ENCODE data around the gene CHPT1. TPM values are rescaled to one million over a fixed set of nuclear protein-coding genes. Genes with fewer than 3 reads are reported as not detected.
A peak's percentile ranks its signal among the peaks of the same experiment; 100 is the strongest.

Gene CHPT1
- total and polyA plus RNA-seq, 2 of the 13 experiments (the other 11 are each of a cell fraction or from before 2014, with no cell fraction given): 117 to 178 TPM

- TF ChIP-seq ZNF883 (CRISPR knock-in tag; IDR thresholded peaks at IDR 0.05; ENCODE audit: not compliant biosample characterization) (no peak), CREB1 (IDR thresholded peaks at IDR 0.05) (peak; percentile 37), CREB1 (CRISPR knock-in tag; IDR thresholded peaks at IDR 0.05) (no peak), FOXC1 (CRISPR knock-in tag; IDR thresholded peaks at IDR 0.05; ENCODE audit: borderline replicate concordance) (no peak), ATF7 (IDR thresholded peaks at IDR 0.05) (peak; percentile 95), ATF7 (CRISPR knock-in tag; IDR thresholded peaks at IDR 0.05) (no peak)
- TF ChIP-seq, protein P1, sequence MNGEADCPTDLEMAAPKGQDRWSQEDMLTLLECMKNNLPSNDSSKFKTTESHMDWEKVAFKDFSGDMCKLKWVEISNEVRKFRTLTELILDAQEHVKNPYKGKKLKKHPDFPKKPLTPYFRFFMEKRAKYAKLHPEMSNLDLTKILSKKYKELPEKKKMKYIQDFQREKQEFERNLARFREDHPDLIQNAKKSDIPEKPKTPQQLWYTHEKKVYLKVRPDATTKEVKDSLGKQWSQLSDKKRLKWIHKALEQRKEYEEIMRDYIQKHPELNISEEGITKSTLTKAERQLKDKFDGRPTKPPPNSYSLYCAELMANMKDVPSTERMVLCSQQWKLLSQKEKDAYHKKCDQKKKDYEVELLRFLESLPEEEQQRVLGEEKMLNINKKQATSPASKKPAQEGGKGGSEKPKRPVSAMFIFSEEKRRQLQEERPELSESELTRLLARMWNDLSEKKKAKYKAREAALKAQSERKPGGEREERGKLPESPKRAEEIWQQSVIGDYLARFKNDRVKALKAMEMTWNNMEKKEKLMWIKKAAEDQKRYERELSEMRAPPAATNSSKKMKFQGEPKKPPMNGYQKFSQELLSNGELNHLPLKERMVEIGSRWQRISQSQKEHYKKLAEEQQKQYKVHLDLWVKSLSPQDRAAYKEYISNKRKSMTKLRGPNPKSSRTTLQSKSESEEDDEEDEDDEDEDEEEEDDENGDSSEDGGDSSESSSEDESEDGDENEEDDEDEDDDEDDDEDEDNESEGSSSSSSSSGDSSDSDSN (CRISPR knock-in tag; IDR thresholded peaks at IDR 0.05): no peak
- FAIRE-seq (no peak), DNase-seq (ENCODE audit: low spot score) (no peak), ATAC-seq (no peak)
- ChIA-PET POLR2A (no interaction called here), CTCF (ENCODE audit: low intra/inter-chr PET ratio, low total read pairs) (no interaction called here)
- Histone ChIP-seq H3K27ac (ENCODE audit: extremely low read length, insufficient read depth, low read length) (no peak overlapping the region), H2AFZ (ENCODE audit: low read length) (no peak overlapping the region), H3K4me1 (ENCODE audit: insufficient read depth, low read length) (peaks cover 21% of the 10 kb centered on the region), H4K20me1 (ENCODE audit: insufficient read depth, low read length) (no peaks in the 10 kb centered on the region), H3K36me3 (replicated peaks in 1 of 2; ENCODE audit: control insufficient read depth in 1 of 2, insufficient read depth in 2 of 2, low read length in 2 of 2) (no peaks in the 10 kb centered on the region; a peak in 1 of 5 replicates), H3K4me3 (replicated peaks in 1 of 3; ENCODE audit: insufficient read depth in 1 of 3, low read depth in 2 of 3, low read length in 3 of 3) (no peak overlapping the region), H3K9me3 (ENCODE audit: low read length) (no peaks in the 10 kb centered on the region), H3K27me3 (ENCODE audit: control insufficient read depth in 1 of 2, insufficient read depth in 2 of 2, low read length in 2 of 2) (no peaks in the 10 kb centered on the region), H3K79me2 (ENCODE audit: insufficient read depth, low read length) (no peaks in the 10 kb centered on the region), H3K9ac (ENCODE audit: insufficient read depth, low read depth, low read length) (no peak overlapping the region), H3K4me2 (ENCODE audit: low read depth, low read length) (no peak overlapping the region)
- intact Hi-C loops (cut with micrococcal nuclease; ENCODE audit: unreplicated experiment): no loop called here
- in situ Hi-C loops (cut with HindIII; ENCODE audit: extremely low pct_ligation_motif_present, low pct_unique_long_range_greater_than_20kb): loop anchor here (5.0 to 25.0 kb wide), 2 partner anchors 67 to 358 kb away; partner anchors contain the start of gene ARL1
- 90% methylated on average over 5 of the region's 5 CpGs for WGBS (ENCODE audit: low lambda C conversion rate)
- BruUV-seq (replicated peaks): no TSS peak
Observed at GRCh38 chr12:101769865-101770264, 72.4 kb downstream of the CHPT1 start.
